ENCODE data around the gene TEX10.
"Not testable (repeated sequence)": the region's sequence is repeated elsewhere in the genome, so short reads cannot be mapped to it uniquely, and the experiment has no call there.

TEX10 gene

GRCh38 chr9:100338736-100339135, 14.0 kb downstream of the TEX10 start:
- H3K36me3 ChIP-seq (ENCODE audit: control insufficient read depth, insufficient read depth, low read length); H3K27me3 ChIP-seq (ENCODE audit: control insufficient read depth, insufficient read depth, low read length); H3K4me3 ChIP-seq (ENCODE audit: low read length); H3K4me1 ChIP-seq (ENCODE audit: control insufficient read depth, insufficient read depth, low read length); H3K9ac ChIP-seq (ENCODE audit: low read length); H3K9me3 ChIP-seq (ENCODE audit: control insufficient read depth, low read length): not testable (repeated sequence)

- no peak overlapping the region for H3K9ac ChIP-seq (ENCODE audit: low read length)
- no peaks in the 10 kb centered on the region for H3K36me3 ChIP-seq (ENCODE audit: control insufficient read depth, insufficient read depth, low read length)
- H3K27me3 ChIP-seq (ENCODE audit: control insufficient read depth, insufficient read depth, low read length), result no peaks in the 10 kb centered on the region
- H3K4me1 ChIP-seq (ENCODE audit: control insufficient read depth, insufficient read depth, low read length), result no peaks in the 10 kb centered on the region
- no peaks in the 10 kb centered on the region for H3K9me3 ChIP-seq (ENCODE audit: control insufficient read depth, low read length)
- no peak overlapping the region for H3K4me3 ChIP-seq (ENCODE audit: low read length)
Measured at GRCh38 chr9:100324594-100325200, 28.0 kb downstream of the TEX10 start.

- H3K36me3 ChIP-seq (ENCODE audit: control insufficient read depth, insufficient read depth, low read length), result no peaks in the 10 kb centered on the region
- no peak overlapping the region for H3K9ac ChIP-seq (ENCODE audit: low read length)
- H3K4me1 ChIP-seq (ENCODE audit: control insufficient read depth, insufficient read depth, low read length), result no peaks in the 10 kb centered on the region
- H3K4me3 ChIP-seq (ENCODE audit: low read length), result no peak overlapping the region
- no peaks in the 10 kb centered on the region for H3K27me3 ChIP-seq (ENCODE audit: control insufficient read depth, insufficient read depth, low read length)
- H3K9me3 ChIP-seq (ENCODE audit: control insufficient read depth, low read length), result no peaks in the 10 kb centered on the region
Measured at GRCh38 chr9:100322954-100323536, 29.7 kb downstream of the TEX10 start.

GRCh38 chr9:100317706-100318105, 35.0 kb downstream of the TEX10 start:
- no peaks in the 10 kb centered on the region for H3K36me3 ChIP-seq (ENCODE audit: control insufficient read depth, insufficient read depth, low read length)
- no peak overlapping the region for H3K9ac ChIP-seq (ENCODE audit: low read length)
- no peaks in the 10 kb centered on the region for H3K4me1 ChIP-seq (ENCODE audit: control insufficient read depth, insufficient read depth, low read length)
- no peaks in the 10 kb centered on the region for H3K27me3 ChIP-seq (ENCODE audit: control insufficient read depth, insufficient read depth, low read length)
- H3K4me3 ChIP-seq (ENCODE audit: low read length), result no peak overlapping the region
- no peaks in the 10 kb centered on the region for H3K9me3 ChIP-seq (ENCODE audit: control insufficient read depth, low read length)

GRCh38 chr9:100315561-100315960, 37.2 kb downstream of the TEX10 start:
- Histone ChIP-seq H3K4me3 (ENCODE audit: low read length) (no peak overlapping the region), H3K9ac (ENCODE audit: low read length) (no peak overlapping the region), H3K4me1 (ENCODE audit: control insufficient read depth, insufficient read depth, low read length) (no peaks in the 10 kb centered on the region), H3K27me3 (ENCODE audit: control insufficient read depth, insufficient read depth, low read length) (no peaks in the 10 kb centered on the region), H3K36me3 (ENCODE audit: control insufficient read depth, insufficient read depth, low read length) (no peaks in the 10 kb centered on the region), H3K9me3 (ENCODE audit: control insufficient read depth, low read length) (no peaks in the 10 kb centered on the region)

- Histone ChIP-seq H3K4me1 (ENCODE audit: control insufficient read depth, insufficient read depth, low read length) (no peaks in the 10 kb centered on the region), H3K27me3 (ENCODE audit: control insufficient read depth, insufficient read depth, low read length) (no peaks in the 10 kb centered on the region), H3K36me3 (ENCODE audit: control insufficient read depth, insufficient read depth, low read length) (no peaks in the 10 kb centered on the region), H3K4me3 (ENCODE audit: low read length) (no peak overlapping the region), H3K9ac (ENCODE audit: low read length) (no peak overlapping the region), H3K9me3 (ENCODE audit: control insufficient read depth, low read length) (no peaks in the 10 kb centered on the region)
Measured at GRCh38 chr9:100309992-100310391, 42.8 kb downstream of the TEX10 start.

GRCh38 chr9:100308965-100309564, 43.7 kb downstream of the TEX10 start:
- Histone ChIP-seq H3K9me3 (ENCODE audit: control insufficient read depth, low read length) (no peaks in the 10 kb centered on the region), H3K4me3 (ENCODE audit: low read length) (no peak overlapping the region), H3K27me3 (ENCODE audit: control insufficient read depth, insufficient read depth, low read length) (no peaks in the 10 kb centered on the region), H3K4me1 (ENCODE audit: control insufficient read depth, insufficient read depth, low read length) (no peaks in the 10 kb centered on the region), H3K36me3 (ENCODE audit: control insufficient read depth, insufficient read depth, low read length) (no peaks in the 10 kb centered on the region), H3K9ac (ENCODE audit: low read length) (no peak overlapping the region)

- no peak overlapping the region for H3K4me3 ChIP-seq (ENCODE audit: low read length)
- H3K9me3 ChIP-seq (ENCODE audit: control insufficient read depth, low read length), result no peaks in the 10 kb centered on the region
- H3K9ac ChIP-seq (ENCODE audit: low read length), result no peak overlapping the region
- no peaks in the 10 kb centered on the region for H3K27me3 ChIP-seq (ENCODE audit: control insufficient read depth, insufficient read depth, low read length)
- no peaks in the 10 kb centered on the region for H3K4me1 ChIP-seq (ENCODE audit: control insufficient read depth, insufficient read depth, low read length)
- H3K36me3 ChIP-seq (ENCODE audit: control insufficient read depth, insufficient read depth, low read length), result no peaks in the 10 kb centered on the region
Measured at GRCh38 chr9:100307080-100307479, 45.7 kb downstream of the TEX10 start.

GRCh38 chr9:100306283-100306682, 46.5 kb downstream of the TEX10 start:
- Histone ChIP-seq H3K4me3 (ENCODE audit: low read length) (no peak overlapping the region), H3K36me3 (ENCODE audit: control insufficient read depth, insufficient read depth, low read length) (no peaks in the 10 kb centered on the region), H3K9ac (ENCODE audit: low read length) (no peak overlapping the region), H3K27me3 (ENCODE audit: control insufficient read depth, insufficient read depth, low read length) (no peaks in the 10 kb centered on the region), H3K9me3 (ENCODE audit: control insufficient read depth, low read length) (no peaks in the 10 kb centered on the region), H3K4me1 (ENCODE audit: control insufficient read depth, insufficient read depth, low read length) (no peaks in the 10 kb centered on the region)

- H3K4me3 ChIP-seq (ENCODE audit: low read length), result no peak overlapping the region
- no peaks in the 10 kb centered on the region for H3K27me3 ChIP-seq (ENCODE audit: control insufficient read depth, insufficient read depth, low read length)
- no peak overlapping the region for H3K9ac ChIP-seq (ENCODE audit: low read length)
- H3K4me1 ChIP-seq (ENCODE audit: control insufficient read depth, insufficient read depth, low read length), result no peaks in the 10 kb centered on the region
- no peaks in the 10 kb centered on the region for H3K9me3 ChIP-seq (ENCODE audit: control insufficient read depth, low read length)
- H3K36me3 ChIP-seq (ENCODE audit: control insufficient read depth, insufficient read depth, low read length), result no peaks in the 10 kb centered on the region
Measured at GRCh38 chr9:100303747-100304146, 49.0 kb downstream of the TEX10 start.

- Histone ChIP-seq H3K27me3 (ENCODE audit: control insufficient read depth, insufficient read depth, low read length) (no peaks in the 10 kb centered on the region), H3K9me3 (ENCODE audit: control insufficient read depth, low read length) (no peaks in the 10 kb centered on the region), H3K9ac (ENCODE audit: low read length) (no peak overlapping the region), H3K36me3 (ENCODE audit: control insufficient read depth, insufficient read depth, low read length) (no peaks in the 10 kb centered on the region), H3K4me3 (ENCODE audit: low read length) (no peak overlapping the region), H3K4me1 (ENCODE audit: control insufficient read depth, insufficient read depth, low read length) (no peaks in the 10 kb centered on the region)
Measured at GRCh38 chr9:100298378-100298777, 54.4 kb downstream of the TEX10 start.

GRCh38 chr9:100296407-100296806, 56.3 kb downstream of the TEX10 start:
- Histone ChIP-seq H3K36me3 (ENCODE audit: control insufficient read depth, insufficient read depth, low read length) (no peaks in the 10 kb centered on the region), H3K4me3 (ENCODE audit: low read length) (no peak overlapping the region), H3K27me3 (ENCODE audit: control insufficient read depth, insufficient read depth, low read length) (no peaks in the 10 kb centered on the region), H3K9ac (ENCODE audit: low read length) (no peak overlapping the region), H3K9me3 (ENCODE audit: control insufficient read depth, low read length) (no peaks in the 10 kb centered on the region), H3K4me1 (ENCODE audit: control insufficient read depth, insufficient read depth, low read length) (no peaks in the 10 kb centered on the region)

Measured in mucosa of stomach (tissue), 1 donor.